Liver (tissue), 3 donors: ENCODE data around the gene SCAMP1.

Source experiments
- GABPA ChIP-seq, 2 donors: IDR thresholded peaks in 1 of 2; conservative IDR thresholded peaks in 1 of 2; 2 replicates each; pipeline ENCODE4 v1.6.1; 2016; ENCODE audit warnings: antibody characterized with exemption in 2 of 2, mild to moderate bottlenecking in 1 of 2, moderate library complexity in 1 of 2
- JUND ChIP-seq, 2 donors: IDR thresholded peaks; 2 replicates each; pipeline ENCODE4 v1.6.1; 2016; ENCODE audit warnings: antibody characterized with exemption in 2 of 2
- TF ChIP-seq, protein P1 (sequence below): fragments of 150-350 bp; IDR thresholded peaks from 2 replicates; pipeline ENCODE4 v1.5.1; 2017; ENCODE audit warnings: improper control_type of control experiment, low read depth, low read length; ENCODE audit not compliant: missing input control
- TF ChIP-seq, protein P2 (sequence below): IDR thresholded peaks from 2 replicates; pipeline ENCODE4 v1.6.1; 2016; ENCODE audit warnings: antibody characterized with exemption, mild to moderate bottlenecking
- donor health status: healthy.
- donor health status: healthy.

DNA sequence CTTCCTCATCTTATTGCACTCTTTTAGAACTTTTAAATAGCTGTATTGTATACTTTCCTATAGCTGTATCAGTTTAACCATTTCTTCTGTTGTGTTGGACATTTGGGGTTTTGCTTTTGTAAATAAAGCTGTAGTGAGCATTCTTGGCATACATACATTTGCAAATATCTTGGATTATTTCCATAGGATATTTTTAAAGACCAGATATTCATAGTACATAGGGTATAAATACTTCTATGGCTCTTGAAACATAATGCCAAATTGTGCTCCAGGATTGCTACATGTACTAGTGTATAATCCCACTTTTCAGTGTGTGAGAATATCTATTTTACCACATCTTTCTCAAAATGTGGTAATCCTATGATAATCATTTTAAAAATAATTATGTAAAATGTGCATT, 51.2 kb downstream of the SCAMP1 start:
- TF ChIP-seq, protein P1, sequence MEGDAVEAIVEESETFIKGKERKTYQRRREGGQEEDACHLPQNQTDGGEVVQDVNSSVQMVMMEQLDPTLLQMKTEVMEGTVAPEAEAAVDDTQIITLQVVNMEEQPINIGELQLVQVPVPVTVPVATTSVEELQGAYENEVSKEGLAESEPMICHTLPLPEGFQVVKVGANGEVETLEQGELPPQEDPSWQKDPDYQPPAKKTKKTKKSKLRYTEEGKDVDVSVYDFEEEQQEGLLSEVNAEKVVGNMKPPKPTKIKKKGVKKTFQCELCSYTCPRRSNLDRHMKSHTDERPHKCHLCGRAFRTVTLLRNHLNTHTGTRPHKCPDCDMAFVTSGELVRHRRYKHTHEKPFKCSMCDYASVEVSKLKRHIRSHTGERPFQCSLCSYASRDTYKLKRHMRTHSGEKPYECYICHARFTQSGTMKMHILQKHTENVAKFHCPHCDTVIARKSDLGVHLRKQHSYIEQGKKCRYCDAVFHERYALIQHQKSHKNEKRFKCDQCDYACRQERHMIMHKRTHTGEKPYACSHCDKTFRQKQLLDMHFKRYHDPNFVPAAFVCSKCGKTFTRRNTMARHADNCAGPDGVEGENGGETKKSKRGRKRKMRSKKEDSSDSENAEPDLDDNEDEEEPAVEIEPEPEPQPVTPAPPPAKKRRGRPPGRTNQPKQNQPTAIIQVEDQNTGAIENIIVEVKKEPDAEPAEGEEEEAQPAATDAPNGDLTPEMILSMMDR = no peak
- TF ChIP-seq, protein P2, sequence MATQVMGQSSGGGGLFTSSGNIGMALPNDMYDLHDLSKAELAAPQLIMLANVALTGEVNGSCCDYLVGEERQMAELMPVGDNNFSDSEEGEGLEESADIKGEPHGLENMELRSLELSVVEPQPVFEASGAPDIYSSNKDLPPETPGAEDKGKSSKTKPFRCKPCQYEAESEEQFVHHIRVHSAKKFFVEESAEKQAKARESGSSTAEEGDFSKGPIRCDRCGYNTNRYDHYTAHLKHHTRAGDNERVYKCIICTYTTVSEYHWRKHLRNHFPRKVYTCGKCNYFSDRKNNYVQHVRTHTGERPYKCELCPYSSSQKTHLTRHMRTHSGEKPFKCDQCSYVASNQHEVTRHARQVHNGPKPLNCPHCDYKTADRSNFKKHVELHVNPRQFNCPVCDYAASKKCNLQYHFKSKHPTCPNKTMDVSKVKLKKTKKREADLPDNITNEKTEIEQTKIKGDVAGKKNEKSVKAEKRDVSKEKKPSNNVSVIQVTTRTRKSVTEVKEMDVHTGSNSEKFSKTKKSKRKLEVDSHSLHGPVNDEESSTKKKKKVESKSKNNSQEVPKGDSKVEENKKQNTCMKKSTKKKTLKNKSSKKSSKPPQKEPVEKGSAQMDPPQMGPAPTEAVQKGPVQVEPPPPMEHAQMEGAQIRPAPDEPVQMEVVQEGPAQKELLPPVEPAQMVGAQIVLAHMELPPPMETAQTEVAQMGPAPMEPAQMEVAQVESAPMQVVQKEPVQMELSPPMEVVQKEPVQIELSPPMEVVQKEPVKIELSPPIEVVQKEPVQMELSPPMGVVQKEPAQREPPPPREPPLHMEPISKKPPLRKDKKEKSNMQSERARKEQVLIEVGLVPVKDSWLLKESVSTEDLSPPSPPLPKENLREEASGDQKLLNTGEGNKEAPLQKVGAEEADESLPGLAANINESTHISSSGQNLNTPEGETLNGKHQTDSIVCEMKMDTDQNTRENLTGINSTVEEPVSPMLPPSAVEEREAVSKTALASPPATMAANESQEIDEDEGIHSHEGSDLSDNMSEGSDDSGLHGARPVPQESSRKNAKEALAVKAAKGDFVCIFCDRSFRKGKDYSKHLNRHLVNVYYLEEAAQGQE = no peak
- TF ChIP-seq JUND (IDR thresholded peaks at IDR 0.05) (no peak), GABPA (IDR thresholded peaks at IDR 0.05 in 1 of 2, conservative IDR thresholded peaks at IDR 0.05 in 1 of 2) (no peak)
